OCI-LY1 (cell line): ENCODE measurements around the gene KIRREL3.

Experiments
- H2AFZ ChIP-seq: fragments of 200-600 bp; sonication (generic), shearing (Covaris generic); 2 replicates; pipeline ENCODE4 v1.6.0; 2014; ENCODE audit warnings: antibody characterized with exemption, mild to moderate bottlenecking, low read length
- H3F3A ChIP-seq: fragments of 200-600 bp; sonication (generic), shearing (Covaris generic); 2 replicates; pipeline ENCODE4 v1.6.0; 2014; ENCODE audit warnings: mild to moderate bottlenecking, antibody characterized with exemption, low read length, moderate library complexity; ENCODE audit not compliant: insufficient read depth
- H3K27ac ChIP-seq: fragments of 200-600 bp; sonication (generic); 2 replicates; pipeline ENCODE4 v1.5.1; 2014; ENCODE audit warnings: low read length, mixed run types, mild to moderate bottlenecking, low read depth; ENCODE audit not compliant: poor library complexity, severe bottlenecking
- H3K27me3 ChIP-seq: fragments of 200-600 bp; sonication (generic); 2 replicates; pipeline ENCODE4 v1.6.0; 2014; ENCODE audit warnings: antibody characterized with exemption, mild to moderate bottlenecking, low read length, moderate library complexity; ENCODE audit not compliant: insufficient read depth
- H3K36me3 ChIP-seq: fragments of 200-600 bp; sonication (generic); 2 replicates; pipeline ENCODE4 v1.6.1; 2014; ENCODE audit warnings: mild to moderate bottlenecking, antibody characterized with exemption, low read length, moderate library complexity, mixed read lengths; ENCODE audit not compliant: insufficient read depth
- H3K4me1 ChIP-seq: fragments of 200-600 bp; sonication (generic); 2 replicates; pipeline ENCODE4 v1.5.1; 2014; ENCODE audit warnings: mild to moderate bottlenecking, low read length, moderate library complexity; ENCODE audit not compliant: insufficient read depth, severe bottlenecking
- H3K4me2 ChIP-seq: fragments of 200-600 bp; sonication (generic), shearing (Covaris generic); 2 replicates; pipeline ENCODE4 v1.6.1; 2014; ENCODE audit warnings: low read length
- H3K4me3 ChIP-seq: fragments of 200-600 bp; sonication (generic); 2 replicates; pipeline ENCODE4 v1.5.1; 2014; ENCODE audit warnings: low read length, low read depth, mild to moderate bottlenecking, mixed read lengths; ENCODE audit not compliant: poor library complexity, severe bottlenecking
- H3K79me2 ChIP-seq: fragments of 200-600 bp; shearing (Covaris generic); 2 replicates; pipeline ENCODE4 v1.6.1; 2016; ENCODE audit warnings: mixed run types, low read length, mixed read lengths; ENCODE audit not compliant: insufficient read depth
- H3K9ac ChIP-seq: fragments of 200-600 bp; sonication (generic), shearing (Covaris generic); 2 replicates; pipeline ENCODE4 v1.6.1; 2014; ENCODE audit warnings: mild to moderate bottlenecking, low read length, mixed read lengths
- H3K9me2 ChIP-seq: fragments of 200-600 bp; sonication (generic), shearing (Covaris generic); 2 replicates; pipeline ENCODE4 v1.6.1; 2014; ENCODE audit warnings: low read depth, mild to moderate bottlenecking, low read length, mixed read lengths
- H3K9me3 ChIP-seq: fragments of 200-600 bp; shearing (Covaris generic); 2 replicates; pipeline ENCODE4 v1.6.1; 2014; ENCODE audit warnings: low read length, mixed read lengths
- H4K20me1 ChIP-seq: fragments of 200-600 bp; sonication (generic), shearing (Covaris generic); 2 replicates; pipeline ENCODE4 v1.6.0; 2016; ENCODE audit warnings: mild to moderate bottlenecking, low read length; ENCODE audit not compliant: insufficient read depth
- CTCF ChIP-seq: fragments of 200-600 bp; sonication (generic), shearing (Covaris generic); IDR thresholded peaks from 2 replicates; pipeline ENCODE4 v1.5.1; 2017; ENCODE audit warnings: mild to moderate bottlenecking, antibody characterized with exemption, low read length, moderate library complexity, mixed read lengths
- EZH2 ChIP-seq: fragments of 200-600 bp; sonication (generic), shearing (Covaris generic); IDR thresholded peaks from 2 replicates; pipeline ENCODE4 v1.8.0; 2017; ENCODE audit warnings: borderline replicate concordance, mixed run types, mild to moderate bottlenecking, antibody characterized with exemption, low read length, moderate library complexity, mixed read lengths

The KIRREL3 gene

DNA sequence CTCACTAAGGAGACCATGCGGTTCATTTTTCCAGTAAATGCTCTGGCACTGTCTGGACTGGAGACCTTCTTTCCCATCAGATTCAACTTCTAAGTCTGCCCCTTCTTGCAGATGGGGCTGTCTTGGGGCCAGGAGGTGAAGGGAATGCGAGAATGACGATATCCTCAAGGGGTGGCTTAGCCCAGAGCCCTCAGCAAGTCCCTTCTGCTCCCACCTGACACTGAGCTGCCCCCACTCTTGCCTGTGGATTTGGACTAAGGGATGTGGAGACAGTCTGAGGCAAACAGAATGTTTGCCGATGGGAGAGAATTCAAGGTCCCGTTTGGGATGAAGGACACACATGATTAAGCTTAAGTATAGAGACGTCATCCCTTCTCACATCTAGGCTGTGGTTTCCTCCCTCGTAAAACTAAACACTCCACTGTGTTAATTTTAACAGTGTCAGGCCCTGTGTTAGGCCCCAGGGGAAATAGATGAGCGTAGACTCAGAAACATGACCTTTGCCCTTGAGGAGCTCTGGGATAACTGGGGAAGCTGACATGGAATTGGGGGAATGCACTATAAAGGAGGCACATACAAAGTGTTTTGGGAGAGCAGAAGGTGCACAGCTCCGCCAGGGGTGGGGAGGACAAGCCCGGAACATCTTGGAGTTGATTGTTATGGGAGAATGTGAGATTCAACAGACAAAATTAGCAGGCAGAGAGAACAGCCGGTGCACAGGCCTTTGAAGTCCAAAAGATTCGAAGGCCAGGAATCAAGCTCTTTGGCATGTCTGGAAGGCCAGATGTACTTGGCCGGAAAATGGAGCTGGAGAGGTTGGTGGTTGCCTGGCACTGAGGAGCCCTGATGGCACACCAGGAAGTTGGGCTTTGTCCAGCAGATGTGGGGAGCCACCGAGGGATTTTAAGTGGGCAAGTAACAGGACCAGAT is 573.5 kb downstream of the KIRREL3 start:
- H3K27me3 ChIP-seq: peaks cover 3% of the 10 kb centered on the region; the same call in 1 of the 2 replicates
- no peaks in the 10 kb centered on the region for H3K79me2 ChIP-seq
- H3K27ac ChIP-seq: no peak overlapping the region
- no peaks in the 10 kb centered on the region for H3K9me2 ChIP-seq
- TF ChIP-seq EZH2: no peak
- no peak for TF ChIP-seq CTCF
- no peak overlapping the region for H3K4me3 ChIP-seq
- no peaks in the 10 kb centered on the region for H3K9me3 ChIP-seq
- H3K36me3 ChIP-seq: no peaks in the 10 kb centered on the region
- no peak overlapping the region for H3K4me2 ChIP-seq
- H3K9ac ChIP-seq: no peak overlapping the region
- no peaks in the 10 kb centered on the region for H4K20me1 ChIP-seq
- no peaks in the 10 kb centered on the region for H3F3A ChIP-seq
- no peaks in the 10 kb centered on the region for H3K4me1 ChIP-seq
- H2AFZ ChIP-seq: no peak overlapping the region

DNA sequence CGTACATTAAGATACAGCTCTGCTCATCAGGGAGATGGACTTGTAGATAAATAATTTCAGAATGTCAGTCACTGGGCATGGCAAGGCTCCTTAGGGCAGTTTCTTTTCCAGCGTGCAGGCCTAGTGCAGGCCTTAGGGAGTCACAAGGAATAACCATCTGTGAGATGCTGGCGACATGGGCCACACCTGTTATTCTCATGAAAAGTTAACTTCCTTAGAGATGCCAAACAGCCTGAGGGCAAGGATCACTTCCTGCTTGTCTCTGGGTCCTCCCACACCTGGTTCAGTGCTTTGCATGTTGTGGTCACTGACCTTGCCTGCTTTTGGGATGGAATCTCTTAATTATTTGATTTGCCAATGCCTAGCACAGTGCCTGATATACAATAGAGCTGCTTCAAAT is 574.5 kb downstream of the KIRREL3 start:
- no peaks in the 10 kb centered on the region for H3K4me1 ChIP-seq
- H3K27me3 ChIP-seq: peaks cover 3% of the 10 kb centered on the region; the same call in 1 of the 2 replicates
- no peak overlapping the region for H2AFZ ChIP-seq
- H3K27ac ChIP-seq: no peak overlapping the region
- no peaks in the 10 kb centered on the region for H3K79me2 ChIP-seq
- no peaks in the 10 kb centered on the region for H3K9me2 ChIP-seq
- H3K9ac ChIP-seq: no peak overlapping the region
- H4K20me1 ChIP-seq: no peaks in the 10 kb centered on the region
- H3K9me3 ChIP-seq: no peaks in the 10 kb centered on the region
- H3K36me3 ChIP-seq: no peaks in the 10 kb centered on the region
- H3F3A ChIP-seq: no peaks in the 10 kb centered on the region
- no peak overlapping the region for H3K4me2 ChIP-seq
- TF ChIP-seq CTCF: no peak
- no peak for TF ChIP-seq EZH2
- no peak overlapping the region for H3K4me3 ChIP-seq

DNA sequence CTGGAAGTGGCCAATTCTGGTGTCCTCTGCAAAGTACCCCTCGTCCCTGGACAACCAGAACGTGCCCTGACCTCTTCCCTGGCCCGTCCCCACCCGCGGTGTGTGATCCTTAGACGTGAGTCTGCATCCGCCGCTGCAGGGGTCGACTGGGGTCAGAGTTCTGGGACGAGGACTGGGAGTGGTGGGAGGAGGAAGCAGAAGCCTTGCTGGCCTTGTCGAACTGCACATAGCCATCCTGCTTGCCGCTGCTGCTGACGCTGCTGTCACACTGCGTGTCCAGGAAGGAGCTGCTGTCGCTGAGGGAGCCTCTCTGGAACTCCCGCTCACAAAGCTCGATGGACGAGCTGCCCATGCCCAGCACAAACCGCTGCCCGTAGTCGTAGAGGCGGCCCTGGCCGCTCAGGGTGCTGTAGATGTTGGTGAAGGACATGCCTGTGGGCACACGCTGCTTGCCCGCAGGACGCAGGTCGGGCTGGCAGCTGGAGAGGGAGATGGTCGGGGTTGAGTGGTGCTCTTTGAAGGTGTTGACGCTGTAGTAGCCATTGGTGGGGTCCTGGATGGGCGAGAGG is 576.0 kb downstream of the KIRREL3 start:
- Histone ChIP-seq H3K9me2 (no peaks in the 10 kb centered on the region), H3K79me2 (no peaks in the 10 kb centered on the region), H3K9ac (no peak overlapping the region), H3K27me3 (peaks cover 3% of the 10 kb centered on the region; the same call in 1 of the 2 replicates), H3K4me2 (no peak overlapping the region), H2AFZ (no peak overlapping the region), H3F3A (no peaks in the 10 kb centered on the region), H3K4me3 (no peak overlapping the region), H3K9me3 (no peaks in the 10 kb centered on the region), H4K20me1 (no peaks in the 10 kb centered on the region), H3K27ac (no peak overlapping the region), H3K36me3 (no peaks in the 10 kb centered on the region), H3K4me1 (no peaks in the 10 kb centered on the region)
- TF ChIP-seq CTCF (no peak), EZH2 (no peak)
